OCI-LY1 (cell line): ENCODE data around the gene SNX1.

ENCODE experiments used
- H2AFZ ChIP-seq: fragments of 200-600 bp; sonication (generic), shearing (Covaris generic); 2 replicates; pipeline ENCODE4 v1.6.0; 2014; ENCODE audit warnings: antibody characterized with exemption, mild to moderate bottlenecking, low read length
- H3F3A ChIP-seq: fragments of 200-600 bp; sonication (generic), shearing (Covaris generic); 2 replicates; pipeline ENCODE4 v1.6.0; 2014; ENCODE audit warnings: mild to moderate bottlenecking, antibody characterized with exemption, low read length, moderate library complexity; ENCODE audit not compliant: insufficient read depth
- H3K27ac ChIP-seq: fragments of 200-600 bp; sonication (generic); 2 replicates; pipeline ENCODE4 v1.5.1; 2014; ENCODE audit warnings: low read length, mixed run types, mild to moderate bottlenecking, low read depth; ENCODE audit not compliant: poor library complexity, severe bottlenecking
- H3K27me3 ChIP-seq: fragments of 200-600 bp; sonication (generic); 2 replicates; pipeline ENCODE4 v1.6.0; 2014; ENCODE audit warnings: antibody characterized with exemption, mild to moderate bottlenecking, low read length, moderate library complexity; ENCODE audit not compliant: insufficient read depth
- H3K36me3 ChIP-seq: fragments of 200-600 bp; sonication (generic); 2 replicates; pipeline ENCODE4 v1.6.1; 2014; ENCODE audit warnings: mild to moderate bottlenecking, antibody characterized with exemption, low read length, moderate library complexity, mixed read lengths; ENCODE audit not compliant: insufficient read depth
- H3K4me1 ChIP-seq: fragments of 200-600 bp; sonication (generic); 2 replicates; pipeline ENCODE4 v1.5.1; 2014; ENCODE audit warnings: mild to moderate bottlenecking, low read length, moderate library complexity; ENCODE audit not compliant: insufficient read depth, severe bottlenecking
- H3K4me2 ChIP-seq: fragments of 200-600 bp; sonication (generic), shearing (Covaris generic); 2 replicates; pipeline ENCODE4 v1.6.1; 2014; ENCODE audit warnings: low read length
- H3K4me3 ChIP-seq: fragments of 200-600 bp; sonication (generic); 2 replicates; pipeline ENCODE4 v1.5.1; 2014; ENCODE audit warnings: low read length, low read depth, mild to moderate bottlenecking, mixed read lengths; ENCODE audit not compliant: poor library complexity, severe bottlenecking
- H3K79me2 ChIP-seq: fragments of 200-600 bp; shearing (Covaris generic); 2 replicates; pipeline ENCODE4 v1.6.1; 2016; ENCODE audit warnings: mixed run types, low read length, mixed read lengths; ENCODE audit not compliant: insufficient read depth
- H3K9ac ChIP-seq: fragments of 200-600 bp; sonication (generic), shearing (Covaris generic); 2 replicates; pipeline ENCODE4 v1.6.1; 2014; ENCODE audit warnings: mild to moderate bottlenecking, low read length, mixed read lengths
- H3K9me2 ChIP-seq: fragments of 200-600 bp; sonication (generic), shearing (Covaris generic); 2 replicates; pipeline ENCODE4 v1.6.1; 2014; ENCODE audit warnings: low read depth, mild to moderate bottlenecking, low read length, mixed read lengths
- H3K9me3 ChIP-seq: fragments of 200-600 bp; shearing (Covaris generic); 2 replicates; pipeline ENCODE4 v1.6.1; 2014; ENCODE audit warnings: low read length, mixed read lengths
- H4K20me1 ChIP-seq: fragments of 200-600 bp; sonication (generic), shearing (Covaris generic); 2 replicates; pipeline ENCODE4 v1.6.0; 2016; ENCODE audit warnings: mild to moderate bottlenecking, low read length; ENCODE audit not compliant: insufficient read depth
- EZH2 ChIP-seq: fragments of 200-600 bp; sonication (generic), shearing (Covaris generic); IDR thresholded peaks from 2 replicates; pipeline ENCODE4 v1.8.0; 2017; ENCODE audit warnings: borderline replicate concordance, mixed run types, mild to moderate bottlenecking, antibody characterized with exemption, low read length, moderate library complexity, mixed read lengths
- TF ChIP-seq, protein P1 (sequence below): fragments of 200-600 bp; sonication (generic), shearing (Covaris generic); IDR thresholded peaks from 2 replicates; pipeline ENCODE4 v1.5.1; 2017; ENCODE audit warnings: mild to moderate bottlenecking, antibody characterized with exemption, low read length, moderate library complexity, mixed read lengths

SNX1 gene

DNA sequence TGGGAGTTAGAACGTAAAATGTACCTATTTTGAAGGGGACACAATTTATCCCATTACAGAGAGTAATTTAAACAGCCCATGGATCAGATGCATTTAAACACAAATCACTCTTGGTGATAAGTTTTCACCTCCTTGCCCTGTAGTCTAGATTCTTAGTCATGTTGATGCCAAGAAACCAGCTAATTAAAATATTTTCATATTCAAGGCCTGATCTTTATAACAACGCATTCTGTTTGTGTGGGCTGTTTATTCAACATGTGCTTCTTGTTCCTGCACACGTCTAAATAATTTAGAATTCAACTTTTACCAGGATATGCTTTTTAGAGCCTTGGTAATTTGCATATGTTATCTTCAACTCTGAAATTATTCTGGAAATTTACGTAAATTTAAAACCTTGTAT is 25.8 kb downstream of the SNX1 start:
- H3F3A ChIP-seq: no peaks in the 10 kb centered on the region
- H3K36me3 ChIP-seq: peaks cover 85% of the 10 kb centered on the region
- no peaks in the 10 kb centered on the region for H3K4me1 ChIP-seq
- H3K9me3 ChIP-seq: no peaks in the 10 kb centered on the region
- no peaks in the 10 kb centered on the region for H4K20me1 ChIP-seq
- no peak overlapping the region for H3K4me2 ChIP-seq
- no peak overlapping the region for H3K27ac ChIP-seq
- TF ChIP-seq EZH2: no peak
- TF ChIP-seq, protein P1, sequence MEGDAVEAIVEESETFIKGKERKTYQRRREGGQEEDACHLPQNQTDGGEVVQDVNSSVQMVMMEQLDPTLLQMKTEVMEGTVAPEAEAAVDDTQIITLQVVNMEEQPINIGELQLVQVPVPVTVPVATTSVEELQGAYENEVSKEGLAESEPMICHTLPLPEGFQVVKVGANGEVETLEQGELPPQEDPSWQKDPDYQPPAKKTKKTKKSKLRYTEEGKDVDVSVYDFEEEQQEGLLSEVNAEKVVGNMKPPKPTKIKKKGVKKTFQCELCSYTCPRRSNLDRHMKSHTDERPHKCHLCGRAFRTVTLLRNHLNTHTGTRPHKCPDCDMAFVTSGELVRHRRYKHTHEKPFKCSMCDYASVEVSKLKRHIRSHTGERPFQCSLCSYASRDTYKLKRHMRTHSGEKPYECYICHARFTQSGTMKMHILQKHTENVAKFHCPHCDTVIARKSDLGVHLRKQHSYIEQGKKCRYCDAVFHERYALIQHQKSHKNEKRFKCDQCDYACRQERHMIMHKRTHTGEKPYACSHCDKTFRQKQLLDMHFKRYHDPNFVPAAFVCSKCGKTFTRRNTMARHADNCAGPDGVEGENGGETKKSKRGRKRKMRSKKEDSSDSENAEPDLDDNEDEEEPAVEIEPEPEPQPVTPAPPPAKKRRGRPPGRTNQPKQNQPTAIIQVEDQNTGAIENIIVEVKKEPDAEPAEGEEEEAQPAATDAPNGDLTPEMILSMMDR: no peak
- no peaks in the 10 kb centered on the region for H3K79me2 ChIP-seq
- no peak overlapping the region for H3K9ac ChIP-seq
- H3K27me3 ChIP-seq: no peaks in the 10 kb centered on the region
- H3K4me3 ChIP-seq: no peak overlapping the region
- no peak overlapping the region for H2AFZ ChIP-seq
- no peaks in the 10 kb centered on the region for H3K9me2 ChIP-seq

DNA sequence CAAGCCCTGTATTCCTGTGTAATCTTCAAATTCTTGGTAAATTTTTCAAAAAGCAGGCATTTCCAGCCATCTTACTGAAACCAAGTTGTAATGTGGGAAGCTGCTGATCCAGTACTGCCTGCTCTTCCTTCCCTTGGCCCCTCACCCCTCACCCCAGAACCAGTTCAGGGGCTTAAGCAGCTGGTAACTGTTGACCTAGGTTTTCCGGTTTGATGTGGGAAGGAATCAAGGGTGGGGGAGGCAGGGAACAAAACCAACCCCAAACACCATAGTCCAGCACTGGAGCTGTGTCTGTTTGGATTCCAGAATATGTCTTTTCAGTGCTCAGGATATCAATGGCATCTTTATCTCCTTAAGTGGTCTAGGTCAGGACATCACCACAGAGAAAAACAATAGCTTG is 26.7 kb downstream of the SNX1 start:
- no peaks in the 10 kb centered on the region for H3K27me3 ChIP-seq
- no peaks in the 10 kb centered on the region for H3K79me2 ChIP-seq
- TF ChIP-seq, protein P1: no peak
- TF ChIP-seq EZH2: no peak
- no peaks in the 10 kb centered on the region for H3F3A ChIP-seq
- no peaks in the 10 kb centered on the region for H3K9me3 ChIP-seq
- no peaks in the 10 kb centered on the region for H3K9me2 ChIP-seq
- peaks cover 85% of the 10 kb centered on the region for H3K36me3 ChIP-seq
- no peak overlapping the region for H3K4me3 ChIP-seq
- no peak overlapping the region for H3K9ac ChIP-seq
- no peaks in the 10 kb centered on the region for H4K20me1 ChIP-seq
- no peak overlapping the region for H2AFZ ChIP-seq
- no peaks in the 10 kb centered on the region for H3K4me1 ChIP-seq
- H3K27ac ChIP-seq: no peak overlapping the region
- no peak overlapping the region for H3K4me2 ChIP-seq

DNA sequence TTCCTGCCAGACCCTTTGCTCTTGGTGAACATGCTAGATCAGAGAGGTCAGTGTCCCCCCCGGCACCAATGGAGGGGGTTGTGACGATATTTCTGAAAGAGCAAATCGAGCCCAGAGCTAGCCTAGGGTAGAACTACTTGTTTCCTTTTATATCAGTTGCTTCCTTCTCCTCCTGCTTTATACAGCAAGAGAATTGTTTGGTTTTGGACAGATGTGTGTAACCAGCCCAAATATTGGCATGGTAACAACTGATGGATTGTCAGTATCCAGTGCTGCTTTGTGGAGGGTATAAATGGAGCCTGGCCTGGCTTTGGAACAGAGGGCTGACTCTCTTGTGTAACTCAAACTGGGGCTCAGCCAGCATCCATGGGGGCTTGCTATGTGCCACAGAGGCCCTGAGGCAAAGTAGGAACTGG is 27.2 kb downstream of the SNX1 start:
- H3K9ac ChIP-seq: no peak overlapping the region
- no peak overlapping the region for H3K27ac ChIP-seq
- peaks cover 85% of the 10 kb centered on the region for H3K36me3 ChIP-seq
- no peaks in the 10 kb centered on the region for H3K9me2 ChIP-seq
- no peaks in the 10 kb centered on the region for H3K27me3 ChIP-seq
- no peak overlapping the region for H2AFZ ChIP-seq
- H3F3A ChIP-seq: no peaks in the 10 kb centered on the region
- TF ChIP-seq EZH2: no peak
- TF ChIP-seq, protein P1: no peak
- no peaks in the 10 kb centered on the region for H3K9me3 ChIP-seq
- H3K4me1 ChIP-seq: no peaks in the 10 kb centered on the region
- H4K20me1 ChIP-seq: no peaks in the 10 kb centered on the region
- H3K4me2 ChIP-seq: no peak overlapping the region
- no peaks in the 10 kb centered on the region for H3K79me2 ChIP-seq
- H3K4me3 ChIP-seq: no peak overlapping the region
